AG04450 (cell line): ENCODE data around the gene DPEP1. TPM values are rescaled to one million over a fixed set of nuclear protein-coding genes. Genes with fewer than 3 reads are reported as not detected.
"Not testable (repeated sequence)": the region's sequence is repeated elsewhere in the genome, so short reads cannot be mapped to it uniquely, and the experiment has no call there.

Experiments used
- CTCF ChIA-PET: fragments of 300-600, 350-600 bp; formaldehyde crosslinking; extraction: SDS; loops from one replicate; lab custom pipeline; 2022; ENCODE audit warnings: antibody characterized with exemption, inconsistent platforms; lab: Charles Lee
- POLR2A ChIA-PET: fragments of 350-600 bp; formaldehyde crosslinking; extraction: SDS; loops from one replicate; lab custom pipeline; 2021; ENCODE audit warnings: antibody characterized with exemption, inconsistent platforms; lab: Yijun Ruan, JAX
- DNase-seq: peaks from one replicate; pipeline ENCODE4 v3.0.0-alpha.2; 2011; ENCODE audit warnings: low read depth, low spot score
- H3K27ac ChIP-seq: one replicate; pipeline ENCODE4 v1.5.1; 2012; ENCODE audit warnings: low read depth, low read length, control low read depth
- H3K27me3 ChIP-seq: one replicate; pipeline ENCODE4 v1.6.0; 2012; ENCODE audit warnings: low read length; ENCODE audit not compliant: control insufficient read depth, insufficient read depth
- H3K4me3 ChIP-seq: 2 replicates; pipeline ENCODE4 v1.5.1; 2011; ENCODE audit warnings: mild to moderate bottlenecking, low read depth, low read length, control low read depth
- H3K9me3 ChIP-seq: 2 replicates; pipeline ENCODE4 v1.5.1; 2012; ENCODE audit warnings: low read length; ENCODE audit not compliant: control insufficient read depth, insufficient read depth
- polyA plus RNA-seq: library from polyadenylated mRNA; depleted of rRNA; stranded (reverse); fragments of >200 nt; gene quantifications from 2 replicates; pipeline ENCODE4 v1.2.3, GENCODE V29; 2011
- TF ChIP-seq, protein P1 (sequence below): IDR thresholded peaks from 2 replicates; pipeline ENCODE4 v1.5.1; 2011; ENCODE audit warnings: low read depth, low read length, control low read depth, inconsistent platforms

DPEP1 gene
- polyA plus RNA-seq, 1 experiment, result not detected

DNA sequence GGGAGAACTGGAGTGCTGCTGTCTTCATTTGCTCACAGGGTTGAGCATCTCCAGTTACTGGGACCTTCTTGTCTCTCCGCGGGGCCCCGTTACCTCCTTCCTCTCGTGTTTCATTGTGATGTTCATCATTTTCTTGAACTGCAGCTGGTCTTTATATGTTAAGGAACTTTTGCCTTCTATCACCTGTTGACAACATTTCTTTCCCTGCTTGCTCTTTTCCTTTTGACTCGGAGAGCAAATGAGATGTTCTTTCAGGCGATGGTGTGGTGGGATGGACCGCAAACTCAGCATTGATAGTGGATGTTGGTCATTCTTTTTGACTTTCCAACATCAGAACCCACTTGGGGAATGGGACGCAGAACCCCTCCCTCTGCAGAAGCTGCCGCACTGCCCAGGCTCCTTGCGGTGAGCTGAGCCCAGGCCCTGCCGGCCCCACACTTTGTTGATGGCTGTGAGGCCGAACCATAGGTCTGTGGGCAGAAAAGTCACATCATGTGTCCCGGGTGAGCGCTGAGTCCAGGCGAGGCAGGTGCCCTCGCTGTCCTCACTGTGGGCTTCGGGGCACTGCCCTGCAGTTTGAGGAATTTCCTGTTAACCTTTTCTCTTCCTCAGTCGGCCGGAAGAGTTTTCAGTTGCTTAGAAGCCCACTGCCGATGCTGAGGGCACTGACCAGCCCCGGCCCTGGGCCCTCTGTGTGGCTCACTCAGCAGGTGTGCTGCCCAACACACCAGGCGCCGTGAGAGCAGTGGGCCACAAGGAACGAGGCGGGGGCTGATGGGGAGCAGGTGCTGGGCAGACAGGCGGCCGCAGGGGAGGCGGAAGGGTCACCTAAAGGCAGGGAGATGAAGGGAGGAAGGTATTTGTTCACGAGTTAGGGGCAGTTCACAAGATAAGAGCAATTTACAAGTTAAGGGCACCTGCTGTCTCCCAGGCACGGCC, 45.5 kb upstream of the DPEP1 start:
- no peaks in the 10 kb centered on the region; the same call in 1 of the 2 replicates for H3K9me3 ChIP-seq
- DNase-seq, result no peak
- ChIA-PET POLR2A (no interaction called here), CTCF (no interaction called here)
- H3K4me3 ChIP-seq, result no peak overlapping the region
- no peaks in the 10 kb centered on the region for H3K27me3 ChIP-seq
- no peak overlapping the region for H3K27ac ChIP-seq
- TF ChIP-seq, protein P1, sequence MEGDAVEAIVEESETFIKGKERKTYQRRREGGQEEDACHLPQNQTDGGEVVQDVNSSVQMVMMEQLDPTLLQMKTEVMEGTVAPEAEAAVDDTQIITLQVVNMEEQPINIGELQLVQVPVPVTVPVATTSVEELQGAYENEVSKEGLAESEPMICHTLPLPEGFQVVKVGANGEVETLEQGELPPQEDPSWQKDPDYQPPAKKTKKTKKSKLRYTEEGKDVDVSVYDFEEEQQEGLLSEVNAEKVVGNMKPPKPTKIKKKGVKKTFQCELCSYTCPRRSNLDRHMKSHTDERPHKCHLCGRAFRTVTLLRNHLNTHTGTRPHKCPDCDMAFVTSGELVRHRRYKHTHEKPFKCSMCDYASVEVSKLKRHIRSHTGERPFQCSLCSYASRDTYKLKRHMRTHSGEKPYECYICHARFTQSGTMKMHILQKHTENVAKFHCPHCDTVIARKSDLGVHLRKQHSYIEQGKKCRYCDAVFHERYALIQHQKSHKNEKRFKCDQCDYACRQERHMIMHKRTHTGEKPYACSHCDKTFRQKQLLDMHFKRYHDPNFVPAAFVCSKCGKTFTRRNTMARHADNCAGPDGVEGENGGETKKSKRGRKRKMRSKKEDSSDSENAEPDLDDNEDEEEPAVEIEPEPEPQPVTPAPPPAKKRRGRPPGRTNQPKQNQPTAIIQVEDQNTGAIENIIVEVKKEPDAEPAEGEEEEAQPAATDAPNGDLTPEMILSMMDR, result no peak

DNA sequence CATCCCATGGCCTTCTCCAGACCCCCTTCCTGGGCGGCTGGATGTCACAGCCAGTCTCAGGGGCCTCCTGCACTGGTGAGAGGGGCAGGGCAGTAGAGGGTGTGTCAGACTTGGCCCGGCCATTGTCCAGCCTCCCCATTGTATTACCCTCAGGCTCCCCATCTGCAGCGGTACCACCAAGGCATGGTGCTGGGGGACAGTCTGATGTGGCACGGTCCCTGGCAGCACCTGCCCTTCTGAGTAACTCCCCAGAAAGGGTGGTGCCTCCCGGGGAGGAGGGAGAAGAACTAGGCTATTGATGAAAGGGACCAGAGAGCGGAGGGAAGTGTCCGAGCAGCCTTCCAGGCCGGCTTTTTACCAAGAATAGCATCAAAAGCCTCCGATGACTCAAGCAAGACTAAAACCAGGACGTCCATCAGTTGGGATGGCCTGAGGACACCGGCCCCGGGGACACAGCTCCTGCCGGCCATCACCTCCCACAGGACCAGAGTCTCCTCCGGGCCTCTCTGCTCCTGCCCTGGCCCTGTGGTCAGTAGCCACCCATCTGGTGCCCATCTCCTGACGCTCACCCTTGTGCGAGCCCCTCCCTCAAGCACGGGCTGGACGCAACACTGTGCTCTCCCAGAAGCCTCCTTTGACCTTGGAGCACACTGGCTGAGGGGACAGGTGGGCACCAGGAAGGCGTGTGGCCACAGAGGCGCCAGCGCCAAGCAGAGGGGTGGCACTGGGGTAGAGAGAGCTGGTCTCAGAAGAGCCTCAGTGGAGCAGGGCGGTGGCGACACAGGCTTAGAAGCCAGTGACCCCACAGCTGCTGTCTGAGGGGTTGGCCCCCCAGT, 43.7 kb upstream of the DPEP1 start:
- CTCF ChIA-PET, result no interaction called here

DNA sequence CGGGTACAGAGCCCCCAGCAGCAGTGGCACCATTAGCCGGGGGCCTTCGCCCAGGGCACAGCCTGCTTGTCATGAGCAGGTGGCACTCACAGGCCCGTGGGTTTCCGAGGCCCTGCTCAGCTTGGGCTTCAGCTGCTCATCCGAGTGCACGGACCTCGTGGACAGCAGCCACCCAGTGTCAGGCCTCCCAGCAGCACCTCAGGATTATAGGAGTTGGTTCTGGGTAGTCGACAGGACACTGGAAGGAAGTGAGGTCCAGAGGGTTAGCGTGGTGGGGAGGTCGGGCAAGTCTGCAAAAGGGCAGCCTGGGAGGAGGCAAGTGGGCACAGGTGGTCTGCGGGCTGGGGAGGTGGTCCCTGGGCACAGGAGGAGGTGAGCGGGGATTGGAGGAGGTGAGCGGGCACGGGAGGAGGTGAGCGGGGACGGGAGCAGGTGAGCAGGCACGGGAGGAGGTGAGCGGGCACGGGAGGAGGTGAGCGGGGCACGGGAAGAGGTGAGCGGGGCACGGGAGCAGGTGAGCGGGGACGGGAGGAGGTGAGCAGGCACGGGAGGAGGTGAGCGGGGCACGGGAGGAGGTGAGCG, 43.0 kb upstream of the DPEP1 start:
- Histone ChIP-seq H3K9me3 (no peaks in the 10 kb centered on the region; the same call in 1 of the 2 replicates), H3K27ac (no peak overlapping the region), H3K4me3 (no peak overlapping the region), H3K27me3 (no peaks in the 10 kb centered on the region)
- CTCF ChIA-PET, result no interaction called here
- POLR2A ChIA-PET, result no interaction called here
- TF ChIP-seq, protein P1, result no peak
- DNase-seq, result no peak

More for the DNA sequence above, 43.7 kb upstream of the DPEP1 start:
- DNase-seq, result no peak
- Histone ChIP-seq H3K4me3 (no peak overlapping the region), H3K27ac (no peak overlapping the region), H3K9me3 (no peaks in the 10 kb centered on the region; the same call in 1 of the 2 replicates), H3K27me3 (no peaks in the 10 kb centered on the region)
- TF ChIP-seq, protein P1, result no peak
- POLR2A ChIA-PET, result interaction anchor here (0.7 kb wide), 1 partner anchor 77 kb away, joined by 4 read pairs; no protein-coding TSS in a partner anchor

DNA sequence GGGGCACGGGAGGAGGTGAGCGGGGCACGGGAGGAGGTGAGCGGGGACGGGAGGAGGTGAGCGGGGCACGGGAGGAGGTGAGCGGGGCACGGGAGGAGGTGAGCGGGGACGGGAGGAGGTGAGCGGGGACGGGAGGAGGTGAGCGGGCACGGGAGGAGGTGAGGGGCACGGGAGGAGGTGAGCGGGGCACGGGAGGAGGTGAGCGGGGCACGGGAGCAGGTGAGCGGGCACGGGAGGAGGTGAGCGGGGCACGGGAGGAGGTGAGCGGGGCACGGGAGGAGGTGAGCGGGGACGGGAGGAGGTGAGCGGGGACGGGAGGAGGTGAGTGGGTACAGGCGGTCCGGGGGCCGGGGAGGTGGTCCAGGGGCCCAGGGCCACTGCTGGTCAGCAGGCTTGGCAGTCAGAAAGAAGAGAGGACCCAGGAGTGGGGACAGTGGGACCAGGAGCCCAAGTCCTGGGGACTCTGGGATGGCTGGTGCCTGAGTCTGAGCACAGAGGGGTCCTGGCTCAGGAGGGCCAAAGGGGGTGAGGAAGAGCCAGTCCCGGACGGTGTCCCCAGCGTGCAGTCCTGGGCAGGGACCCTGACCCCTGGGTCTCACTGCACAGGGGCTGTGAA, 42.4 kb upstream of the DPEP1 start:
- POLR2A ChIA-PET, H3K27ac ChIP-seq, DNase-seq, H3K4me3 ChIP-seq, CTCF ChIA-PET, H3K9me3 ChIP-seq, H3K27me3 ChIP-seq: not testable (repeated sequence)

DNA sequence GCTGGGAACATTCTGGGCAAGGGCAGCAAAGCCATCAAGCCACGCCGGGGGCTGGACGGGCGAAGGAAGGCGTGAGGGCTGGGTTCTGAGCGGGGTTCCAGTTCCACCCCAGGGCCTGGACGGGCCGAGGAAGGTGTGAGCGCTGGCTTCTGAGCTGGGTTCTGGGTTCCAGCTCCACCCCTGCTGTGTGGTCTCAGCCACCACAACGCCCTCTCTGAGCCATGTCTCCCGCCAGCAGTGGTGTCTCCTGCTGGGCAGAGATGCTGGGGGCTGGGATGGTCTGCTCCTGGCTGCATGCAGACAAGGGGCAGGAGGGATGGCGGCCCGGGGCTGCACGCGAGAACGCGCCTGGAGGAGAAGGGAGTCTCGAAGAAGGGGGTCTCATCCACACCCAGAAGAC, 41.8 kb upstream of the DPEP1 start:
- Histone ChIP-seq H3K4me3 (no peak overlapping the region), H3K27ac (peak overlapping the region; percentile 31), H3K27me3 (no peaks in the 10 kb centered on the region), H3K9me3 (no peaks in the 10 kb centered on the region; the same call in 1 of the 2 replicates)
- CTCF ChIA-PET, result no interaction called here
- TF ChIP-seq, protein P1, result no peak
- POLR2A ChIA-PET, result no interaction called here
- DNase-seq, result no peak
